HUES64 (cell line): Measurements from ENCODE around the gene PPM1J.

Experiments
- H3K27ac ChIP-seq: 2 replicates; pipeline ENCODE4 v1.7.0; 2013; ENCODE audit warnings: low read depth, low read length, inconsistent platforms
- H3K27me3 ChIP-seq: 2 replicates; pipeline ENCODE4 v1.6.1; 2013; ENCODE audit warnings: mild to moderate bottlenecking, low read length; ENCODE audit not compliant: insufficient read depth
- H3K36me3 ChIP-seq: 2 replicates; pipeline ENCODE4 v1.6.1; 2013; ENCODE audit warnings: mild to moderate bottlenecking, low read length; ENCODE audit not compliant: insufficient read depth
- H3K4me1 ChIP-seq: 2 replicates; pipeline ENCODE4 v1.6.1; 2013; ENCODE audit warnings: mild to moderate bottlenecking, low read length, moderate library complexity; ENCODE audit not compliant: insufficient read depth
- H3K4me3 ChIP-seq: 2 replicates; pipeline ENCODE4 v1.5.1; 2013; ENCODE audit warnings: mild to moderate bottlenecking, low read length, moderate library complexity
- H3K9ac ChIP-seq: 2 replicates; pipeline ENCODE4 v1.6.1; 2013; ENCODE audit warnings: mild to moderate bottlenecking, low read depth, low read length
- H3K9me3 ChIP-seq: 2 replicates; pipeline ENCODE4 v1.6.1; 2013; ENCODE audit warnings: low read depth, low read length; ENCODE audit not compliant: insufficient read depth
- WGBS: fragments of 150-250, 120-280 bp; methylation state at CpG from one replicate; pipeline ENCODE4 v1.1.7; 2013; ENCODE audit warnings: missing lambda C conversion rate; 5-methylcytosine and 5-hydroxymethylcytosine counted together

The PPM1J gene

DNA sequence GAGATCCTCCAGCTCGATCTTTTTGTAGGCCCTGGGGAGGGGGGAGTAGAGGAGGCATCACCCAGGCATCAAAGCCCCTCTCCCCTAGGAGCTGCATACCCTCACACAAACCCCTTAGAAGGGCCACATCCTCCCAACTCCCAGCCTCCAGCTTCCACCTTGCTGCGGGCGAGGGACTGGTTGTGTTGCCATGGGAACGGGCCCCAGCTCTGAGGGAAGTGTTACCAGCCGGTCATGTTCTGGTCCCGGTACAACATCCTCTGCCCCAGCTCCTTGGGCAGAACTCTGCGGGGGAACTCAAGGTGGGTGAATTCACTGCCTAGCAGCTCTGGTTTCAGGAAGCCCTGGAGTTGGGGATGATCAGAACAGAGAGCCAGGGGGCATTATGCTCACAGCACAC lies 4.1 kb downstream of the PPM1J start:
- H3K4me1 ChIP-seq: peaks cover 20% of the 10 kb centered on the region
- 60% methylated on average over 6 of the region's 7 CpGs for WGBS
- H3K4me3 ChIP-seq: no peak overlapping the region
- no peaks in the 10 kb centered on the region; the same call in 1 of the 2 replicates for H3K36me3 ChIP-seq
- no peak overlapping the region for H3K9ac ChIP-seq
- H3K27me3 ChIP-seq: peaks cover 33% of the 10 kb centered on the region
- H3K9me3 ChIP-seq: no peaks in the 10 kb centered on the region
- no peak overlapping the region for H3K27ac ChIP-seq

- WGBS: 89% methylated on average over 3 of the region's 3 CpGs
- no peak overlapping the region for H3K27ac ChIP-seq
- no peaks in the 10 kb centered on the region for H3K9me3 ChIP-seq
- H3K4me3 ChIP-seq: no peak overlapping the region
- H3K36me3 ChIP-seq: no peaks in the 10 kb centered on the region; the same call in 1 of the 2 replicates
- H3K9ac ChIP-seq: no peak overlapping the region
- peaks cover 25% of the 10 kb centered on the region for H3K4me1 ChIP-seq
- peaks cover 32% of the 10 kb centered on the region for H3K27me3 ChIP-seq
Observed at GRCh38 chr1:112710586-112710985, 4.5 kb downstream of the PPM1J start.

- WGBS: 94% methylated on average over 7 of the region's 7 CpGs
- H3K9me3 ChIP-seq: no peaks in the 10 kb centered on the region
- H3K36me3 ChIP-seq: no peaks in the 10 kb centered on the region; the same call in 1 of the 2 replicates
- no peak overlapping the region for H3K9ac ChIP-seq
- H3K4me3 ChIP-seq: no peak overlapping the region
- H3K27ac ChIP-seq: no peak overlapping the region
- H3K27me3 ChIP-seq: peaks cover 32% of the 10 kb centered on the region
- peaks cover 29% of the 10 kb centered on the region for H3K4me1 ChIP-seq
Observed at GRCh38 chr1:112710159-112710558, 5.0 kb downstream of the PPM1J start.

DNA sequence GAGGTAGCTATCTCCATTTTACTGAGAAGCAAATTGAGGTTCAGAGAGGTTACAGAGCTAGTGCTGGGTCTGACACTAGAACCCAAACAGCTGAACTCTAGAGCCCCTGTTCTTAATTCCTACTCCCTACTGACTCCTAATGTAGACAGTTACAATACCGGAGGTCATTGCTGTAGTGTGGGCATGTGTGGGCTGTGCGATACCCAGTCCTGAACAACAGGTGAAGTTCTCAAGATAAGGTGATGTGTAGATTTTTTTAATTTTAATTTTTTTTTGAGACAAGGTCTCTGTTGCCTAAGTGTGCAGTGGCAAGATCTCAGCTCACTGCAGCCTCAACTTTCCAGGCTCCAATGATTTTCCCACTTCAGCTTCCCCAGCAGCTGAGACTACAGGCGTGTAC lies 6.6 kb downstream of the PPM1J start:
- H3K27ac ChIP-seq: no peak overlapping the region
- 97% methylated on average over 2 of the region's 3 CpGs for WGBS
- no peak overlapping the region for H3K4me3 ChIP-seq
- H3K36me3 ChIP-seq: no peaks in the 10 kb centered on the region; the same call in 1 of the 2 replicates
- H3K27me3 ChIP-seq: peaks cover 17% of the 10 kb centered on the region
- H3K9ac ChIP-seq: no peak overlapping the region
- no peaks in the 10 kb centered on the region for H3K9me3 ChIP-seq
- peaks cover 37% of the 10 kb centered on the region for H3K4me1 ChIP-seq

- Histone ChIP-seq H3K27ac (no peak overlapping the region), H3K4me3 (peak overlapping the region; percentile 76), H3K36me3 (peaks cover 4% of the 10 kb centered on the region; the same call in 1 of the 2 replicates), H3K27me3 (peaks cover 12% of the 10 kb centered on the region), H3K9me3 (no peaks in the 10 kb centered on the region), H3K9ac (no peak overlapping the region), H3K4me1 (peaks cover 32% of the 10 kb centered on the region)
- 81% methylated on average over 6 of the region's 6 CpGs for WGBS
Observed at GRCh38 chr1:112708002-112708448, 7.1 kb downstream of the PPM1J start.

DNA sequence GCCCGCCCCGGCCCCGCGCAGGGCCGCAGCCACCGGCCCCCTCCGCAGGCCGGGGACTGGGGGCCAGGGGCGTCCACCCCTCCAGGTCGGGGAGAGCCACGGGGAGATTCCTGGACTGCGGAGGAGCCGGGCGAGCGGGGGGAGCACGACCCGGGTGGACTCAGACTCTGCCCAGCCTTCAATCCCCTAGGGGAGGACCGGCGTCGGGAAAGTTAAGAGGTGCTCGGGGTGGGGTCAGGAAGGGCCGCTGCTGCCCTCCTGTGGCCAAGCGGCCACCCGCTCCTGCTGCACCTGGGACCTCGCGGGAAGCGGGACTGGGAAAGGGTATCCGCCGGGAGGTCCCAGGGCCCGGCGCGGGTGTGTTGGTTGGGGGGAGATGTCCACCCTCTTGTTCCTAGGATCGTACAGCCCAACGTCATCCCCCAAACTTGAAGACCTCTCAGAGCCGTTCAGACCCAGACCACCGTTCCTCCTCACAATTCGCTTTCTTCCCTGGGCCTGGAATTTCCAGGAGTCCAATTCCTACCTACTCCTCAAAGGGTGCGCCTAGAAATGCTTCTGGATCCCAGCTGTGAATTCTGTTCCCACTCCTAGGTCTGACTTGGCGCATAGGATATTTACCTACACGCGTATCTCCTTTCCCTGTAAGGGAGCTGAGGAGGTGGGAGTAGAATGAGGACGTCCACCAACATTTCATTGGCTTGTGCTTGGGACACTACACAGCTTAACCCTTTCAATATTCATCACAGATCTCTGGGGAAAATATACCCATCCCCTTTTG lies 7.7 kb downstream of the PPM1J start:
- H3K9ac ChIP-seq: peak overlapping the region; percentile 59
- WGBS: 3% methylated on average over 39 of the region's 42 CpGs
- H3K27ac ChIP-seq: peak overlapping the region; percentile 50; the same call in 1 of the 2 replicates
- H3K4me3 ChIP-seq: peak overlapping the region; percentile 76
- peaks cover 12% of the 10 kb centered on the region for H3K27me3 ChIP-seq
- H3K36me3 ChIP-seq: peaks cover 9% of the 10 kb centered on the region; the same call in 1 of the 2 replicates
- H3K4me1 ChIP-seq: peaks cover 31% of the 10 kb centered on the region
- no peaks in the 10 kb centered on the region for H3K9me3 ChIP-seq

DNA sequence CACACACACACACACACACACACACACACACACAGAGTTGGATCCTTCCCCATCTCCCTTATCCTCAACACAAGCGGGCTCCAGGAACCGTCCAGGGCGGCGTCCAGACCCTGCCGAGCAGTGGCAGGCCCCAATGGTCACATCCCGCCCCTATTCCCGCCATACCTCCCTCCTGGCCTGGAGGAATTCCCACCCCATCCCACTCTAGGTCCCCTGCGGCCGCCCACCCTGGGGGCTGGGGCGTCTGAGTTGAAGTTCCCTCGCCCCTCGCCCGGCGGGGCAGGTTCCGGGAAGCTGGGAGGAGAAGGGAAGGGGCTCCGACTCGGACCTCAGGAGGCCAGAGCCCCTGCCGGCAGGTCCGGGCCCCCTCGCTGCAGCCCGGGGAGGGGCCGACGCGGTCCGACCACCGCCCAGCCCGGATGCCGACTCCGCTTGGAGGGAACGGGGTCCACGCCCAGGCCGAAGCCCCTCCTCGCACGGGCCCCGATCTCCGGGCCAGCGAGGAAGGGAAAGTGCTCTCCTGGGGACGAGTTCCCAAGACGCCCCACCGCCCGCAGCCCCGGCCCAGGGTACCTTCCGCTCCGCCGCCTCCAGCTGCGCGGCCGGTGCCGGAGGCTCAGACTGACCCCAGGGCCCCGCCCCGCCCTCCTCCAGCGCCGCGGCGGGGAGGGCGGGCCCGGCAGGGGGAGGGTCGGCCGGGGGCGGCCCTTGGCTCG lies 8.5 kb downstream of the PPM1J start, which contains the start of gene RHOC:
TSS of gene RHOC (minus strand) at position 623 of the 716 bp plus-strand sequence. CDS start 3,328 bp downstream, outside the sequence.
- under 1% methylated on average over 61 of the region's 61 CpGs for WGBS
- Histone ChIP-seq H3K9me3 (no peaks in the 10 kb centered on the region), H3K4me1 (peaks cover 29% of the 10 kb centered on the region), H3K27me3 (peaks cover 12% of the 10 kb centered on the region), H3K9ac (peak within 1 kb of the TSS; percentile 59), H3K27ac (peak within 1 kb of the TSS; percentile 51), H3K36me3 (peaks cover 11% of the 10 kb centered on the region; the same call in 1 of the 2 replicates), H3K4me3 (peak within 1 kb of the TSS; percentile 76)

DNA sequence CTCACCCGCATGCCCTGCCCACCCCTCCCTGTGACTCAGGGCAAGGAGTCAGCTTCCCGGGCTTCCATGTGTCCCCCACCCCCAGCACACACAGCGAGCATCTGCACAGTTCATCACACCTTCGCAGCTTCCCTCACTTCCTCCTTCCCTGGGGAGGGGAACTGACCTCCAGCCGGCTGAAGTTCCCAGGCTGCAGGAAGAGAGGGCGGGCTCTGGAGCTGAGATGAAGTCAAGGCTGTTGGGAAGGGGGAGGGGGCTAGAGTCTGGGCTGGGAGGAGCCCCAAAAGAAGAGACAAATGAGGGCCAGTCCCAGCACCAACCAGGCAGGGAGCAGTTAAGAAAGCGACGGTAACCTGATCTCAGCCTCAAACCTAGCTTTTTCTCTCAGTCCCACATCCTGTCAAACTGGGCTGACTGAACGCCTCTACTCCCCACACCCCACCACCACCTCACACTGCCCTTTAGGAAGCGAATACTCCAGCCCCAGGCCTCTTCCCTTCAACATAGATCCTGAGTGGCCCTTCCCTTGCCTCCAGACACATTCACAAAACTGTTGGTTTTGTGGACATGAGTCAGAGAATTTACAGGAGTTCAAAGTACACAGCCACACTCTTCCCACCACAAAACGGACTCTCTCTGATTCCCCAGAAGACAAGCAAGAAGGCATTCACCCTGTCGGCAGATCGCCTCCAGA lies 10.1 kb downstream of the PPM1J start:
- Histone ChIP-seq H3K4me1 (peaks cover 40% of the 10 kb centered on the region), H3K4me3 (peak overlapping the region; percentile 76), H3K9me3 (no peaks in the 10 kb centered on the region), H3K9ac (peak overlapping the region; percentile 16; the same call in 1 of the 2 replicates), H3K27me3 (peaks cover 12% of the 10 kb centered on the region), H3K36me3 (peaks cover 17% of the 10 kb centered on the region), H3K27ac (peak overlapping the region; percentile 54; the same call in 1 of the 2 replicates)
- WGBS: 6% methylated on average over 13 of the region's 13 CpGs

GRCh38 chr1:112704391-112704933 lies 10.7 kb downstream of the PPM1J start:
- H3K36me3 ChIP-seq: peaks cover 23% of the 10 kb centered on the region
- H3K4me3 ChIP-seq: peak overlapping the region; percentile 76
- H3K9ac ChIP-seq: peak overlapping the region; percentile 16; the same call in 1 of the 2 replicates
- 53% methylated on average over 7 of the region's 7 CpGs for WGBS
- no peaks in the 10 kb centered on the region for H3K9me3 ChIP-seq
- H3K27me3 ChIP-seq: peaks cover 15% of the 10 kb centered on the region
- H3K27ac ChIP-seq: no peak overlapping the region
- peaks cover 46% of the 10 kb centered on the region for H3K4me1 ChIP-seq

DNA sequence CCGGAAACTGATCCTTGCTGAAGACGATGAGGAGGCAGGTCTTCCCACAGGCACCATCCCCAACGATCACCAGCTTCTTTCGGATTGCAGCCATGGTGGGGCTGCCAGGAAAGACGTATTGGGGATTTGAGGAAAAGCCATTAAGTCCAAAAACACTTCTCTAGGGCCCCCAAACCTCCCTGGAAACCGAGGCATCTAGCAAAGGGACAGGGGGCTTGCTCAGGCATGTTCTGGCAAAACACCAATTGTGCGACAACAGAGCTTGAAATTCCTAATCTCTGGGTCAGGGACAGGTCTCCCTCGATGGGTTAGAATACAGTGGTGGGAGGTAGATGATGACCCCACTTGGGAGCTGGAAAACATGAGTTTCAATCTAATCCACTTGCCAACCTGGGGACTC lies 11.4 kb downstream of the PPM1J start:
- Histone ChIP-seq H3K9me3 (no peaks in the 10 kb centered on the region), H3K27ac (no peak overlapping the region), H3K36me3 (peaks cover 27% of the 10 kb centered on the region), H3K4me3 (no peak overlapping the region), H3K27me3 (peaks cover 15% of the 10 kb centered on the region), H3K4me1 (peaks cover 51% of the 10 kb centered on the region), H3K9ac (no peak overlapping the region)
- 85% methylated on average over 8 of the region's 8 CpGs for WGBS
